IPS-20b (cell line): ENCODE measurements around the gene CBFA2T2.

Source experiments
- H3K27ac ChIP-seq: one replicate; pipeline ENCODE4 v1.5.1; 2013; ENCODE audit warnings: low read length
- H3K27me3 ChIP-seq: 2 replicates; pipeline ENCODE4 v1.6.1; 2013; ENCODE audit warnings: mild to moderate bottlenecking, low read length, inconsistent platforms; ENCODE audit not compliant: insufficient read depth
- H3K36me3 ChIP-seq: 2 replicates; pipeline ENCODE4 v1.6.1; 2013; ENCODE audit warnings: low read depth, mild to moderate bottlenecking, inconsistent platforms, low read length, moderate library complexity; ENCODE audit not compliant: insufficient read depth
- H3K4me1 ChIP-seq: 2 replicates; pipeline ENCODE4 v1.6.1; 2013; ENCODE audit warnings: mild to moderate bottlenecking, control low read depth, inconsistent platforms, low read length, moderate library complexity; ENCODE audit not compliant: insufficient read depth
- H3K4me3 ChIP-seq: 2 replicates; pipeline ENCODE4 v1.5.1; 2013; ENCODE audit warnings: mild to moderate bottlenecking, low read length, inconsistent platforms
- H3K9ac ChIP-seq: 2 replicates; pipeline ENCODE4 v1.6.1; 2013; ENCODE audit warnings: low read depth, mild to moderate bottlenecking, inconsistent platforms, low read length, moderate library complexity
- H3K9me3 ChIP-seq: 2 replicates; pipeline ENCODE4 v1.6.1; 2013; ENCODE audit warnings: mild to moderate bottlenecking, low read depth, low read length, inconsistent platforms; ENCODE audit not compliant: insufficient read depth

CBFA2T2 gene

DNA sequence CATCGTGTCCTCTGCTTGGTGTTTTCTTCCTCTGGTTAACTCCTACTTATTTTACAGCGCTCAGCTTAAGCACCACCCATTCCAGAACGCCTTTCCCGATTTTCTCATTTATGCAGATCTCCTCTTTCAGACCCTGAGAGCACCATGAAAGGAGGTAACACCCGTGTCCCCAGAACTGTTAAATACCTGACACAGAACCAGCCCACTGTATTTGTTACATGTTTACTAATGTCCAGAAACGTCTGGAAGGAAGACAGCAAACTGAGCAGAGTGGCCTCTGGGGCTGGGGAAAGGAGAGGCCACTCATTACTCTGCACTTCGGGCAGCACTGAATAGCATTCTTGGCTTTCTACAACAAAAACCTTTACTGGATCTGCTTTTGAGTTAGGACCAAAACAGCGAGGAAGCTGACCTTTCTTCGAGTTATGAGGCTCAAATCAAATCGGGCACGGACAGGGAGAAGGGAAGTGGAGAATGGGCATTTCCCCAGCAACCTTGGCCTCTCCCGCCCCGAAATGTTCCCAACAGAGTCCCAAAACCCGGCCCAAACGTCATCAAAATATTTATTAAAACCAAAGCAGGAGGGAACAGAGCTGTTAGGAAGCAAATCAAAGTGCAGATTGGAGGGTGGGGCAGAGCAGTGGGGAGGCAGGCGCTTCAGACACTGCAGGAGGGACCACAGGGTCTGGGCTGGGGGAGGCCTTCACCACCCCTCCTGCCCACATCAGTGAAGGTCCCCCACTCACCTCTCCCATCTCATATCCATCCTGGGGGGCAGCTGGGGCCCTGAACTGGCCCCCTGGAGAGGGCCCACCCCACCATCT is 185.5 kb downstream of the CBFA2T2 start:
- Histone ChIP-seq H3K36me3 (peaks cover 53% of the 10 kb centered on the region), H3K9me3 (no peaks in the 10 kb centered on the region), H3K27ac (no peak overlapping the region), H3K27me3 (no peaks in the 10 kb centered on the region), H3K4me3 (peak overlapping the region; percentile 84), H3K4me1 (peaks cover 17% of the 10 kb centered on the region), H3K9ac (peak overlapping the region; percentile 80; the same call in 1 of the 2 replicates)

GRCh38 chr20:33676121-33676520 is 186.2 kb downstream of the CBFA2T2 start:
- Histone ChIP-seq H3K9ac (no peak overlapping the region), H3K27me3 (no peaks in the 10 kb centered on the region), H3K4me1 (peaks cover 17% of the 10 kb centered on the region), H3K4me3 (no peak overlapping the region), H3K36me3 (peaks cover 52% of the 10 kb centered on the region), H3K27ac (no peak overlapping the region), H3K9me3 (no peaks in the 10 kb centered on the region)

DNA sequence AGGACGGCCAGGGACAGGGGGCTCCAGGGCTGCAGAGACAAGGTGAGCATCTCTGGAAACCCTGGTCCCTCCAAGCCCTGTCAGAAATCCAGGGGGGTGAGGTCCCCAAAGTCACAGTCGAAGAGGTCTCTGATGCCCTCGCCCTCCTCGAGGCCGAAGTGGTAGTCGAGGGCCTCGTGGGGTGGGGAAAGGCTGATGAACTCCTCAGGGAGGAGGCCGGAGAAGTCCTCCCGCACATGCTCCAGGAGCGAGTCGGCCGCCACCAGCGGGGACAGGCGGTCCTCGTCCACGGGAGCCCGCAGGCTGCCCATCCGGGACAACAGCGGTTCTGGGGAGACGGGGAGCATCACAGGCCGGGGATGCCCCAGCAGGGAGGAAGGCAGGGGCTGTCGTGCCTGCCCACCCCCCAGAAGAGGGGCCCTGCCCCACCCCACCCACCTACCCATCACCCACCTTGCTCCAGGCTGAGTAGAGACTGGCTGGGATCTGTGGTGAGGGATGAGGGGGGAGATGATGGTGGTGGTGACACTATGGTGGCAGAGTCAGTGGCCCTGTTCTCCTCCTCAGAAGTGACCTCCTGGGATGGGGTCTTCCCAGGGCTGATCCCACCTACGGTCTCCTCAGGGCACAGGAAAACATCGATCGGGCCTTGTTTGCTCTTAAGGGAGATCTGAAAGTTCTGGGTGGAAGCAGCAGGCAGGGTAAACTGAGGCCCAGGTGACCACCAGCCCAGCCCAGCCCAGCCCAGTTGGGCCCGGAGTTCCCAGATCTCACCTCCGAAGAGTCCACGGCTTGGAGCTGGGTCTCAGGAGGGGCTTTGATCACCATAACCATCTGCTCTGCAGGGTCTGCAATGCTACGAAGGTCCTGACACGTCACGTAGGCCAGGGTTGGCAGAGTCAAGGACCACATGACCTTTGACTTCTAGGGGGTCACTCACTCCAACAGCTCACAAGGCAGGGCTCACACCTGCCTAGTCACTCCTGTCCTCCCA is 187.1 kb downstream of the CBFA2T2 start:
- Histone ChIP-seq H3K27ac (no peak overlapping the region), H3K4me1 (peaks cover 17% of the 10 kb centered on the region), H3K9ac (no peak overlapping the region), H3K36me3 (peaks cover 46% of the 10 kb centered on the region), H3K27me3 (no peaks in the 10 kb centered on the region), H3K9me3 (no peaks in the 10 kb centered on the region), H3K4me3 (no peak overlapping the region)

GRCh38 chr20:33677991-33678702 is 188.3 kb downstream of the CBFA2T2 start:
- H3K27ac ChIP-seq: no peak overlapping the region
- no peaks in the 10 kb centered on the region for H3K27me3 ChIP-seq
- no peaks in the 10 kb centered on the region for H3K9me3 ChIP-seq
- no peak overlapping the region for H3K9ac ChIP-seq
- H3K4me3 ChIP-seq: no peak overlapping the region
- H3K4me1 ChIP-seq: peaks cover 14% of the 10 kb centered on the region
- peaks cover 52% of the 10 kb centered on the region for H3K36me3 ChIP-seq

GRCh38 chr20:33679758-33680485 is 190.0 kb downstream of the CBFA2T2 start:
- no peak overlapping the region for H3K4me3 ChIP-seq
- no peaks in the 10 kb centered on the region for H3K27me3 ChIP-seq
- peaks cover 52% of the 10 kb centered on the region for H3K36me3 ChIP-seq
- H3K27ac ChIP-seq: no peak overlapping the region
- H3K9me3 ChIP-seq: no peaks in the 10 kb centered on the region
- H3K4me1 ChIP-seq: peaks cover 9% of the 10 kb centered on the region
- H3K9ac ChIP-seq: no peak overlapping the region

DNA sequence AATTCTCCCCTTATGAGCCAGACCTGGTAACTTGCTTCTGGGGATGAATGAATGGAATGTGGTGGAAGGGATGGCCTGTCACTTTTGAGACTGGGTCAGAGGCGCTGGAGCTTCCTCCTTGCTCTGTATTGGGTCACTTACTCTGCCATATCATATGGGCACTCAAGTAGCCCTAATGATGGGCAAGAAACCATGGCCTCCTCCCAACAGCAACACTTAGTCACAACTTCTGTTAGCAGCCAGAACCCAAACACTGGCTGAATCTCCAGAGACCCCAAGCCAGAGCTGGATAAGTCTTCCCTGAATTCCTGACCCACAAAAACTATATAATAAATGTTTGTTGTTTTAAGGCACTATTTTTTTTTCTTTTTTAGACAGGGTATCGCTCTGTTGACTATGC is 190.8 kb downstream of the CBFA2T2 start:
- H3K4me3 ChIP-seq: no peak overlapping the region
- H3K9me3 ChIP-seq: no peaks in the 10 kb centered on the region
- H3K36me3 ChIP-seq: peaks cover 52% of the 10 kb centered on the region
- H3K27ac ChIP-seq: no peak overlapping the region
- no peak overlapping the region for H3K9ac ChIP-seq
- no peaks in the 10 kb centered on the region for H3K27me3 ChIP-seq
- peaks cover 2% of the 10 kb centered on the region; the same call in 1 of the 2 replicates for H3K4me1 ChIP-seq

DNA sequence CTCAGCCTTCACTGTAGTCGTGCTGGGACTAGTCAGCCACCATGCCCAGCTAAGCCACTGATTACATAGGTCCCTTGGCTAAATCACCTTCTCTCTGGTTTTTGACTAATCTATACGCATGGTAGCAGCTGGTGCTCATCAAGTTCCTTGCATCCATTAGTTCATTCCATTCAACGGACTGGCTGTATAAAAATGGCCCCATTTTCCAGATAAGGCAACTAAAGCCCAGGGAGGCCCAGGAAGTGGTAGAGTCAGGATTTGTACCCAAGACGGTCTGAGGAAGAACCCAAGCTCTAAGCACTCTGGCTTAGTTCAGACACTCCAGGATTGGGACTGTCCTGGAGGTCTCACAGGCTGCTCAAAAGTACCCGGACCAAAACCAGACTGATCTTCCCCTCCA is 191.4 kb downstream of the CBFA2T2 start:
- H3K4me1 ChIP-seq: peaks cover 2% of the 10 kb centered on the region; the same call in 1 of the 2 replicates
- H3K36me3 ChIP-seq: peaks cover 50% of the 10 kb centered on the region
- H3K9me3 ChIP-seq: no peaks in the 10 kb centered on the region
- H3K27ac ChIP-seq: no peak overlapping the region
- H3K4me3 ChIP-seq: no peak overlapping the region
- H3K27me3 ChIP-seq: no peaks in the 10 kb centered on the region
- H3K9ac ChIP-seq: no peak overlapping the region

- no peak overlapping the region for H3K27ac ChIP-seq
- no peak overlapping the region for H3K9ac ChIP-seq
- no peaks in the 10 kb centered on the region for H3K27me3 ChIP-seq
- peaks cover 4% of the 10 kb centered on the region; the same call in 1 of the 2 replicates for H3K4me1 ChIP-seq
- H3K36me3 ChIP-seq: peaks cover 45% of the 10 kb centered on the region
- H3K4me3 ChIP-seq: no peak overlapping the region
- H3K9me3 ChIP-seq: no peaks in the 10 kb centered on the region
These were observed 191.9 kb downstream of the CBFA2T2 start for GRCh38 chr20:33681728-33682353.

- peaks cover 13% of the 10 kb centered on the region; the same call in 1 of the 2 replicates for H3K27me3 ChIP-seq
- peak overlapping the region; percentile 90; the same call in 1 of the 2 replicates for H3K9ac ChIP-seq
- H3K9me3 ChIP-seq: no peaks in the 10 kb centered on the region
- no peak overlapping the region for H3K27ac ChIP-seq
- H3K4me1 ChIP-seq: peaks cover 6% of the 10 kb centered on the region; the same call in 1 of the 2 replicates
- peak overlapping the region; percentile 94 for H3K4me3 ChIP-seq
- H3K36me3 ChIP-seq: peaks cover 16% of the 10 kb centered on the region; the same call in 1 of the 2 replicates
These were observed 194.8 kb downstream of the CBFA2T2 start for GRCh38 chr20:33684533-33685327.
